Breast epithelium (tissue), 4 donors: ENCODE measurements around the gene SERPINB13. TPM values are rescaled to one million over a fixed set of nuclear protein-coding genes. Genes with fewer than 3 reads are reported as not detected.

ENCODE experiments used
- DNase-seq, 2 donors: peaks; one replicate each; pipeline ENCODE4 v3.0.0-alpha.2; 2019; ENCODE audit warnings: low spot score in 2 of 2
- H3K27ac ChIP-seq, 2 donors: fragments of 200-600 bp; sonication (generic) in 1 of 2; one replicate each; pipeline ENCODE4 v1.5.1; 2016 to 2019; ENCODE audit warnings: mild to moderate bottlenecking in 1 of 2
- H3K27me3 ChIP-seq, 2 donors: fragments of 200-600 bp; sonication (generic) in 1 of 2; one replicate each; pipeline versions ENCODE4 v1.5.1 to v1.6.0; 2017 to 2019; ENCODE audit warnings: control low read depth in 1 of 2, mild to moderate bottlenecking in 1 of 2
- H3K36me3 ChIP-seq: fragments of 200-600 bp; one replicate; pipeline ENCODE4 v1.5.1; 2019
- H3K4me1 ChIP-seq, 2 donors: fragments of 200-600 bp; sonication (generic); one replicate each; pipeline ENCODE4 v1.5.1; 2016 to 2019; ENCODE audit warnings: control low read depth in 1 of 2
- H3K4me3 ChIP-seq, 3 donors: fragments of 200-600 bp; sonication (generic); 1 replicate in 2 of 3; 2 replicates in 1 of 3; pipeline ENCODE4 v1.5.1; 2016 to 2019; ENCODE audit warnings: mild to moderate bottlenecking in 3 of 3, moderate library complexity in 2 of 3
- H3K9me3 ChIP-seq, 2 donors: fragments of 200-600 bp; sonication (generic) in 1 of 2; one replicate each; pipeline ENCODE4 v1.5.1; 2016 to 2019; ENCODE audit warnings: control low read depth in 1 of 2
- CTCF ChIP-seq, 3 donors: fragments of 450-650 bp; IDR thresholded peaks; one replicate each; pipeline ENCODE4 v1.5.1; 2016 to 2017; ENCODE audit warnings: antibody characterized with exemption in 3 of 3, mild to moderate bottlenecking in 3 of 3, moderate library complexity in 3 of 3
- POLR2A ChIP-seq: fragments of 450-650 bp; IDR thresholded peaks from one replicate; pipeline ENCODE4 v1.6.1; 2016; ENCODE audit warnings: antibody characterized with exemption, mild to moderate bottlenecking, moderate library complexity
- POLR2AphosphoS5 ChIP-seq, 3 donors: sonication (generic); formaldehyde crosslinking; IDR thresholded peaks; one replicate each; pipeline ENCODE4 v1.6.1; 2017; ENCODE audit warnings: antibody characterized with exemption in 3 of 3
- intact Hi-C: fragments of 100-400 bp; cut with DNase I; formaldehyde crosslinking; loops from one replicate; pipeline ENCODE4 v1.15.1; 2023; ENCODE audit warnings: low total_unique reads
- total RNA-seq, 3 donors: library from RNA; depleted of rRNA; stranded (reverse); fragments of >200 nt; gene quantifications; one replicate each; pipeline ENCODE4 v1.1.0, GENCODE V29; 2016

The SERPINB13 gene
- total RNA-seq, 3 donors from 2014 or later: not detected

GRCh38 chr18:63646936-63647335 lies 59.8 kb downstream of the SERPINB13 start:
- TF ChIP-seq CTCF (IDR thresholded peaks at IDR 0.05) (no peak), POLR2A (no peak), POLR2AphosphoS5 (IDR thresholded peaks at IDR 0.05) (no peak)
- H3K9me3 ChIP-seq: no peaks in the 10 kb centered on the region
- no peak overlapping the region for H3K27ac ChIP-seq
- H3K27me3 ChIP-seq: no peaks in the 10 kb centered on the region
- no peaks in the 10 kb centered on the region for H3K4me1 ChIP-seq
- DNase-seq: no peak
- H3K36me3 ChIP-seq: no peaks in the 10 kb centered on the region
- intact Hi-C loops: no loop called here
- H3K4me3 ChIP-seq: no peak overlapping the region

GRCh38 chr18:63648241-63648640 lies 61.1 kb downstream of the SERPINB13 start:
- DNase-seq: no peak
- Histone ChIP-seq H3K9me3 (no peaks in the 10 kb centered on the region), H3K27ac (no peak overlapping the region), H3K36me3 (no peaks in the 10 kb centered on the region), H3K4me3 (no peak overlapping the region), H3K4me1 (no peaks in the 10 kb centered on the region), H3K27me3 (no peaks in the 10 kb centered on the region)
- TF ChIP-seq POLR2AphosphoS5 (IDR thresholded peaks at IDR 0.05) (no peak), CTCF (IDR thresholded peaks at IDR 0.05) (no peak), POLR2A (no peak)
- intact Hi-C loops: no loop called here

Other genes with a start within 250 kb of the SERPINB13 start
- gene KDSR, start 220.1 kb upstream of the SERPINB13 start, total RNA-seq: 10 to 100 TPM; 41.6 to 53.0 (median 48.9) TPM
- gene VPS4B, start 164.9 kb upstream of the SERPINB13 start, total RNA-seq: 10 to 100 TPM; 34.1 to 61.5 (median 35.7) TPM
- gene SERPINB5, start 110.4 kb upstream of the SERPINB13 start, total RNA-seq: 10 to 100 TPM in 2 of 3 donors, not detected in 1; 12.6 to 17.4 TPM
- not detected for gene SERPINB12, start 45.0 kb upstream of the SERPINB13 start, total RNA-seq
- gene SERPINB4, start 56.9 kb downstream of the SERPINB13 start, total RNA-seq: under 1 TPM in 1 of 3 donors, not detected in 2; 0.66 TPM
- not detected for gene SERPINB3, start 74.5 kb downstream of the SERPINB13 start, total RNA-seq
- gene SERPINB11, start 115.6 kb downstream of the SERPINB13 start, total RNA-seq: not detected
- gene SERPINB7, start 188.1 kb downstream of the SERPINB13 start, total RNA-seq: not detected